ENCODE measurements around the gene SPAG8.
A peak's percentile ranks its signal among the peaks of the same experiment; 100 is the strongest.

SPAG8 gene

GRCh38 chr9:35771943-35772342, 40.1 kb downstream of the SPAG8 start:
- DNase-seq (ENCODE audit: low spot score): no peak

GRCh38 chr9:35771534-35771933, 40.5 kb downstream of the SPAG8 start:
- DNase-seq (ENCODE audit: low spot score): peak; percentile 26

GRCh38 chr9:35771075-35771433, 41.0 kb downstream of the SPAG8 start:
- no peak for DNase-seq (ENCODE audit: low spot score)

- DNase-seq (ENCODE audit: low spot score): no peak
Measured at GRCh38 chr9:35769763-35770162, 42.3 kb downstream of the SPAG8 start.

- DNase-seq (ENCODE audit: low spot score): no peak
Measured at GRCh38 chr9:35767458-35767857, 44.6 kb downstream of the SPAG8 start.

- no peak for DNase-seq (ENCODE audit: low spot score)
Measured at GRCh38 chr9:35766997-35767396, 45.1 kb downstream of the SPAG8 start.

GRCh38 chr9:35763803-35764202, 48.3 kb downstream of the SPAG8 start:
- DNase-seq (ENCODE audit: low spot score): no peak

GRCh38 chr9:35763181-35763580, 48.9 kb downstream of the SPAG8 start:
- DNase-seq (ENCODE audit: low spot score): no peak

- DNase-seq (ENCODE audit: low spot score): no peak
Measured at GRCh38 chr9:35760651-35761050, 51.4 kb downstream of the SPAG8 start.

GRCh38 chr9:35759795-35760194, 52.3 kb downstream of the SPAG8 start:
- no peak for DNase-seq (ENCODE audit: low spot score)

Measured in hematopoietic multipotent progenitor cell treated with erythropoietin and hydrocortisone succinate and interleukin-3 and kit ligand, for 15 days (in vitro differentiated cells).